GM12878 (cell line): ENCODE data around the gene UNC119B. TPM values are rescaled to one million over a fixed set of nuclear protein-coding genes. Genes with fewer than 3 reads are reported as not detected.
A peak's percentile ranks its signal among the peaks of the same experiment; 100 is the strongest.

ENCODE experiments used
- ATF3 ChIP-seq: IDR thresholded peaks from 2 replicates; pipeline ENCODE4 v1.6.1; 2011; ENCODE audit warnings: low read depth, mild to moderate bottlenecking, low read length, moderate library complexity, borderline replicate concordance; ENCODE audit errors: extremely low read depth
- ATF7 ChIP-seq: fragments of 450-650 bp; IDR thresholded peaks from 2 replicates; pipeline ENCODE4 v1.6.1; 2016; ENCODE audit warnings: low read depth, mild to moderate bottlenecking
- BCLAF1 ChIP-seq: fragments of 450-650 bp; IDR thresholded peaks from 2 replicates; pipeline ENCODE4 v1.6.1; 2017; ENCODE audit warnings: antibody characterized with exemption, mild to moderate bottlenecking, moderate library complexity
- CBX5 ChIP-seq: sonication (generic); IDR thresholded peaks from 2 replicates; pipeline ENCODE4 v1.6.1; 2016; ENCODE audit warnings: low read depth, moderate library complexity, mild to moderate bottlenecking, inconsistent platforms
- CHD2 ChIP-seq: IDR thresholded peaks from 2 replicates; pipeline ENCODE4 v1.6.1; 2011; ENCODE audit warnings: low read depth, low read length, improper control_type of control experiment, borderline replicate concordance
- CREB1 ChIP-seq: IDR thresholded peaks from 2 replicates; pipeline ENCODE4 v1.6.1; 2012; ENCODE audit warnings: low read depth, mild to moderate bottlenecking, inconsistent platforms
- FOXK2 ChIP-seq: fragments of 450-650 bp; IDR thresholded peaks from 2 replicates; pipeline ENCODE4 v1.6.1; 2017; ENCODE audit warnings: mild to moderate bottlenecking, moderate library complexity
- KLF5 ChIP-seq: fragments of 450-650 bp; IDR thresholded peaks from 2 replicates; pipeline ENCODE4 v1.6.1; 2014; ENCODE audit warnings: mild to moderate bottlenecking; ENCODE audit not compliant: partially characterized antibody
- NRF1 ChIP-seq: conservative IDR thresholded peaks from 2 replicates; pipeline ENCODE4 v1.6.1; 2011; ENCODE audit warnings: mild to moderate bottlenecking, low read depth, low read length, improper control_type of control experiment
- POLR2A ChIP-seq: IDR thresholded peaks from 2 replicates; pipeline ENCODE4 v1.6.1; 2011; ENCODE audit warnings: low read depth, mild to moderate bottlenecking, low read length
- POLR2AphosphoS5 ChIP-seq: IDR thresholded peaks from 2 replicates; pipeline ENCODE4 v1.6.1; 2011; ENCODE audit warnings: mild to moderate bottlenecking, low read length, inconsistent platforms
- RBBP5 ChIP-seq: fragments of 200-600 bp; sonication (generic); conservative IDR thresholded peaks from 2 replicates; pipeline ENCODE4 v1.6.1; 2016
- SIX5 ChIP-seq: IDR thresholded peaks from 2 replicates; pipeline ENCODE4 v1.6.1; 2011; ENCODE audit warnings: mild to moderate bottlenecking, low read depth, low read length, moderate library complexity; ENCODE audit not compliant: severe bottlenecking
- SP1 ChIP-seq: IDR thresholded peaks from one replicate; pipeline ENCODE4 v1.6.1; 2011; ENCODE audit warnings: low read depth, low read length
- TAF1 ChIP-seq: IDR thresholded peaks from 2 replicates; pipeline ENCODE4 v1.6.1; 2011; ENCODE audit warnings: mild to moderate bottlenecking, low read depth, low read length, borderline replicate concordance
- TCF12 ChIP-seq: IDR thresholded peaks from 2 replicates; pipeline ENCODE4 v1.6.1; 2011; ENCODE audit warnings: low read depth, mild to moderate bottlenecking, low read length
- TCF7 ChIP-seq: IDR thresholded peaks from 2 replicates; pipeline ENCODE4 v1.6.1; 2014; ENCODE audit warnings: antibody characterized with exemption, borderline replicate concordance
- ZNF384 ChIP-seq: IDR thresholded peaks from 2 replicates; pipeline ENCODE4 v1.6.1; 2012; ENCODE audit warnings: low read depth, mild to moderate bottlenecking, low read length, improper control_type of control experiment, borderline replicate concordance
- polyA plus RNA-seq, 11 experiments: library from polyadenylated mRNA; depleted of rRNA in 4 of 11; unstranded in 6 of 11; stranded (reverse) in 5 of 11; fragments of >200 nt; fragmentation: Nextera tagmentation in 4 of 11; fragmentation: Illumina TruSeq in 1 of 11; extraction: Ambion mirVana in 4 of 11; extraction: Trizol in 1 of 11; gene quantifications; 1 replicate in 1 of 11; 2 replicates in 10 of 11; pipeline versions ENCODE4 v1.2.1 to v1.2.3, GENCODE V29; 2011 to 2016; ENCODE audit warnings: inconsistent platforms in 2 of 11, missing spikeins in 2 of 11, low read depth in 1 of 11
- total RNA-seq, 4 experiments: library from RNA; depleted of rRNA in 3 of 4; stranded (reverse); fragments of >200 nt in 3 of 4; fragmentation: Illumina TruSeq in 1 of 4; extraction: Trizol in 1 of 4; gene quantifications; 2 replicates each; pipeline versions ENCODE4 v1.2.1 to v1.2.3, GENCODE V29; 2013 to 2021

The UNC119B gene
- total and polyA plus RNA-seq, 10 of the 15 experiments (the other 5 are each of a cell fraction or from before 2014, with no cell fraction given), result 4.3 to 31.5 (median 10.5) TPM

DNA sequence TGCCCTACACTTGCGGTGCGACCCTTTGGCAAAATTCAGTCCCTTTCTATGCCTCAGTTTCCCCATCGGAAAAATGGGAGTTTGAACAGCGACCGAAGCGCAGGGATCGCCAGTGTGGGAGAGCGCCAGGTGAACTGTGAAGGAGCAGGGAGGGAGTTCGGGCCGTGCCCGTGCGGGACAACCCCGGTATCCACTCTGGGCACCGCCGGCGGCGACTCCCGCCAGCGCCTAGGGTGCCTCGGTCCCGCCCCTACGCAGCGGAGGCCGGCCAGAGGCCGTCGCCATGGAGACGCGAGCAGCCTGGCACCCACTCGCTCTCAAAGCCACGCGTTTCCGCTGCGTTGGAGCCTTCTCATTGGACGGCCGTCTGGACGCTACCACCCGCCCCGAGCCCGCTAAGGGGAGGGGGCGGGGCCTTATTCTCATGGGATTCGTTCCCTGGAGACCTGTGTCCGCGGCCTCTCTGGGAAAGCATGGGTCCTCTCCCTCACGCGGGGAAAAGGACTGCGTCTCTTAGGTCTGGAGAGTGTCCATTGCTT, 24.0 kb upstream of the UNC119B start (continued):
- TF ChIP-seq CHD2 (no peak), BCLAF1 (peak; percentile 79), FOXK2 (peak; percentile 93), RBBP5 (no peak), TAF1 (peak; percentile 49; the same call in 1 of the 2 replicates), ZNF384 (no peak), ATF7 (peak; percentile 98), KLF5 (peak; percentile 97), NRF1 (peak; percentile 37; the same call in 1 of the 2 replicates), TCF7 (no peak), POLR2AphosphoS5 (peak; percentile 77; the same call in 1 of the 2 replicates), SP1 (peak; percentile 72), TCF12 (peak; percentile 63; the same call in 1 of the 2 replicates), CREB1 (peak; percentile 64; the same call in 1 of the 2 replicates), ATF3 (no peak), POLR2A (peak; percentile 80), CBX5 (no peak), SIX5 (peak; percentile 29)
